HepG2 (cell line): ENCODE data around the gene CD300LF. TPM values are rescaled to one million over a fixed set of nuclear protein-coding genes. Genes with fewer than 3 reads are reported as not detected.

Source experiments
- AGO2 ChIP-seq: fragments of 200-400 bp; formaldehyde crosslinking; optimal IDR thresholded peaks from 2 replicates; pipeline ENCODE3; 2017; ENCODE audit warnings: mild to moderate bottlenecking, low read depth, low read length, moderate library complexity
- CREBL2 ChIP-seq: sonication (generic); formaldehyde crosslinking; IDR thresholded peaks from 2 replicates; pipeline ENCODE4 v1.8.1; 2023; ENCODE audit warnings: missing genetic modification reagents, mild to moderate bottlenecking, borderline replicate concordance
- EZH2 ChIP-seq: conservative IDR thresholded peaks from 2 replicates; pipeline ENCODE4 v1.6.1; 2012; ENCODE audit warnings: mild to moderate bottlenecking, low read depth, low read length, moderate library complexity
- GFI1 ChIP-seq: sonication (generic); formaldehyde crosslinking; IDR thresholded peaks from 2 replicates; pipeline ENCODE4 v1.5.0; 2020; ENCODE audit warnings: missing genetic modification reagents, mild to moderate bottlenecking, borderline replicate concordance
- HMG20A ChIP-seq: IDR thresholded peaks from 2 replicates; pipeline ENCODE4 v1.6.1; 2016; ENCODE audit warnings: borderline replicate concordance
- KDM2A ChIP-seq: sonication (generic); formaldehyde crosslinking; IDR thresholded peaks from 2 replicates; pipeline ENCODE4 v1.4.0; 2020; ENCODE audit warnings: low read depth, missing genetic modification reagents, borderline replicate concordance
- MAFK ChIP-seq, 2 experiments: IDR thresholded peaks in 1 of 2; conservative IDR thresholded peaks in 1 of 2; 2 replicates each; pipeline ENCODE4 v1.6.1; 2011; ENCODE audit warnings: improper control_type of control experiment in 2 of 2, low read length in 2 of 2
- NONO ChIP-seq, 2 experiments: fragments of 450-650 bp in 1 of 2; sonication (generic) in 1 of 2; formaldehyde crosslinking in 1 of 2; IDR thresholded peaks in 1 of 2; conservative IDR thresholded peaks in 1 of 2; 2 replicates each; pipeline versions ENCODE4 v1.6.1 to v1.8.0; 2017 to 2022; ENCODE audit warnings: mild to moderate bottlenecking in 1 of 2, missing genetic modification reagents in 1 of 2, moderate library complexity in 1 of 2
- SRF ChIP-seq: IDR thresholded peaks from 2 replicates; pipeline ENCODE4 v1.6.1; 2011; ENCODE audit warnings: mild to moderate bottlenecking, low read depth, low read length, moderate library complexity
- ZBTB49 ChIP-seq: sonication (generic); formaldehyde crosslinking; IDR thresholded peaks from 2 replicates; pipeline ENCODE4 v1.4.0; 2020; ENCODE audit warnings: missing genetic modification reagents, borderline replicate concordance
- ZFAT ChIP-seq: sonication (generic); formaldehyde crosslinking; conservative IDR thresholded peaks from 2 replicates; pipeline ENCODE4 v1.8.1; 2023; ENCODE audit warnings: missing genetic modification reagents, inconsistent platforms
- ZNF251 ChIP-seq: sonication (generic); formaldehyde crosslinking; IDR thresholded peaks from 2 replicates; pipeline ENCODE4 v1.9.0; 2021; ENCODE audit warnings: mild to moderate bottlenecking, missing genetic modification reagents
- ZNF362 ChIP-seq: sonication (generic); formaldehyde crosslinking; IDR thresholded peaks from 2 replicates; pipeline ENCODE4 v1.4.0; 2020; ENCODE audit warnings: missing genetic modification reagents, mild to moderate bottlenecking, borderline replicate concordance
- ZNF781 ChIP-seq: sonication (generic); formaldehyde crosslinking; IDR thresholded peaks from 2 replicates; pipeline ENCODE4 v1.5.1; 2020; ENCODE audit warnings: borderline replicate concordance, mild to moderate bottlenecking, missing genetic modification reagents; ENCODE audit errors: not compliant biosample characterization
- polyA plus RNA-seq, 8 experiments: library from polyadenylated mRNA; depleted of rRNA in 3 of 8; stranded (reverse) in 7 of 8; unstranded in 1 of 8; fragments of >200 nt; fragmentation: Illumina TruSeq in 4 of 8; extraction: Trizol in 4 of 8; gene quantifications; 2 replicates each; pipeline versions ENCODE4 v1.2.1 to v1.2.3, GENCODE V29; 2011 to 2016; ENCODE audit warnings: low read depth in 4 of 8, missing spikeins in 1 of 8, mixed read lengths in 1 of 8; ENCODE audit not compliant: insufficient read depth in 1 of 8
- total RNA-seq, 5 experiments: library from RNA; depleted of rRNA; stranded (reverse); fragments of >200 nt; fragmentation: Illumina TruSeq; extraction: Trizol; gene quantifications; 2 replicates each; pipeline ENCODE4 v1.2.3, GENCODE V29; 2016; ENCODE audit warnings: low read depth in 1 of 5
- TF ChIP-seq, protein P1 (sequence below): sonication (generic); formaldehyde crosslinking; IDR thresholded peaks from 2 replicates; pipeline ENCODE4 v1.4.0; 2020; ENCODE audit warnings: mild to moderate bottlenecking, missing genetic modification reagents, borderline replicate concordance
- TF ChIP-seq, protein P2 (sequence below): sonication (generic); formaldehyde crosslinking; IDR thresholded peaks from 2 replicates; pipeline ENCODE4 v1.4.0; 2020; ENCODE audit warnings: missing genetic modification reagents

The CD300LF gene
- total and polyA plus RNA-seq, 2 of the 13 experiments (the other 11 are each of a cell fraction or from before 2014, with no cell fraction given) = not detected

DNA sequence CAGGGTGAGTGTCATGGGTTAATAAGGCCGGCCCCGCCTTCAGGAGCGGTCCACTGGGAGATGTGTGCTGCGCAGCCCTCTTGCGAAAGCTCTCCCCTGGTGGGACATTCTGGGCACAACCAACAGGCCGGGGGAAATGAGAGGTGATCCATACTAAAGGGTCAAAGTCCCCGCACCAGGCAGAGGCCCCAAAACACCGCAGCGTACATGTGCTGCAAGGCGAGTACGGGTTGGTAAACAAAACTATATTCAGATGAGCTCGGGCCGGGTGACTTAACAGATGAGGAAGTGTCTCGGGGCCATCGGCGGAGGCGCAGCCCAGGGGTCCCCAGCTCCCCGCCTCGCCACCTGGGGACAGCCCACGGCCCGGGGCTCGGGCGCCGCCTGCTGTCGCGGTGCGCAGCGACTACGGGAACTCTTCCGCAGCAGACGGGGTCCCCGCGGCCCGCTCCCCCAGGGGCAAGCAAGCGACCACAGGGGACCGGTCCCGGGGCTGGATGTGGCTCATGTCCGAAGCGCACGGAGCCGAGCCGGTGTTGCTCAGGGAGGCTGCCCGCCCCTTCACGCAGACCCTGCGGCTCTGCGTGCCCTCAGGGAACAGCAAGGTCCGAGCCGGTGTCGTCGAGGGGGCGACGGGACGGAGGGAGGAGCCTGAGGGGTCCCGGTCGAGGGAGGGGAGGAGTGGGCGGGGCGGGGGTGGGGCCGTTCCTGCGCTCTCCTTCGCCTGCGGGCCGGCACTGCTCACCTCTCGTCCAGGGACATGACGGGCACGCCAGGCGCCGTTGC is 24.0 kb upstream of the CD300LF start, which contains the start of gene RAB37 (continued):
- TF ChIP-seq, protein P1, sequence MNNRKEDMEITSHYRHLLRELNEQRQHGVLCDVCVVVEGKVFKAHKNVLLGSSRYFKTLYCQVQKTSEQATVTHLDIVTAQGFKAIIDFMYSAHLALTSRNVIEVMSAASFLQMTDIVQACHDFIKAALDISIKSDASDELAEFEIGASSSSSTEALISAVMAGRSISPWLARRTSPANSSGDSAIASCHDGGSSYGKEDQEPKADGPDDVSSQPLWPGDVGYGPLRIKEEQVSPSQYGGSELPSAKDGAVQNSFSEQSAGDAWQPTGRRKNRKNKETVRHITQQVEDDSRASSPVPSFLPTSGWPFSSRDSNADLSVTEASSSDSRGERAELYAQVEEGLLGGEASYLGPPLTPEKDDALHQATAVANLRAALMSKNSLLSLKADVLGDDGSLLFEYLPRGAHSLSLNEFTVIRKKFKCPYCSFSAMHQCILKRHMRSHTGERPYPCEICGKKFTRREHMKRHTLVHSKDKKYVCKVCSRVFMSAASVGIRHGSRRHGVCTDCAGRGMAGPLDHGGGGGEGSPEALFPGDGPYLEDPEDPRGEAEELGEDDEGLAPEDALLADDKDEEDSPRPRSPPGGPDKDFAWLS (CRISPR knock-in tag) = no peak
- TF ChIP-seq EZH2 (no peak), ZNF362 (peak; percentile 60), SRF (no peak), ZFAT (CRISPR knock-in tag) (0 out of 2 replicates have a peak, but pooled peaks have one; percentile 21), HMG20A (CRISPR knock-in tag) (peak; percentile 85), GFI1 (CRISPR knock-in tag) (peak; percentile 78; the same call in 1 of the 2 replicates), MAFK (conservative IDR thresholded peaks at IDR 0.05 in 1 of 2, IDR thresholded peaks at IDR 0.05 in 1 of 2; ENCODE audit: low read length in 2 of 2) (no peak), ZBTB49 (CRISPR knock-in tag) (no peak), NONO (IDR thresholded peaks at IDR 0.05) (no peak), NONO (CRISPR knock-in tag; conservative IDR thresholded peaks at IDR 0.05) (peak; percentile 92), KDM2A (CRISPR knock-in tag) (peak; percentile 73), ZNF781 (peak; percentile 90), CREBL2 (no peak), AGO2 (peak; percentile 68), ZNF251 (CRISPR knock-in tag) (no peak)
- TF ChIP-seq, protein P2, sequence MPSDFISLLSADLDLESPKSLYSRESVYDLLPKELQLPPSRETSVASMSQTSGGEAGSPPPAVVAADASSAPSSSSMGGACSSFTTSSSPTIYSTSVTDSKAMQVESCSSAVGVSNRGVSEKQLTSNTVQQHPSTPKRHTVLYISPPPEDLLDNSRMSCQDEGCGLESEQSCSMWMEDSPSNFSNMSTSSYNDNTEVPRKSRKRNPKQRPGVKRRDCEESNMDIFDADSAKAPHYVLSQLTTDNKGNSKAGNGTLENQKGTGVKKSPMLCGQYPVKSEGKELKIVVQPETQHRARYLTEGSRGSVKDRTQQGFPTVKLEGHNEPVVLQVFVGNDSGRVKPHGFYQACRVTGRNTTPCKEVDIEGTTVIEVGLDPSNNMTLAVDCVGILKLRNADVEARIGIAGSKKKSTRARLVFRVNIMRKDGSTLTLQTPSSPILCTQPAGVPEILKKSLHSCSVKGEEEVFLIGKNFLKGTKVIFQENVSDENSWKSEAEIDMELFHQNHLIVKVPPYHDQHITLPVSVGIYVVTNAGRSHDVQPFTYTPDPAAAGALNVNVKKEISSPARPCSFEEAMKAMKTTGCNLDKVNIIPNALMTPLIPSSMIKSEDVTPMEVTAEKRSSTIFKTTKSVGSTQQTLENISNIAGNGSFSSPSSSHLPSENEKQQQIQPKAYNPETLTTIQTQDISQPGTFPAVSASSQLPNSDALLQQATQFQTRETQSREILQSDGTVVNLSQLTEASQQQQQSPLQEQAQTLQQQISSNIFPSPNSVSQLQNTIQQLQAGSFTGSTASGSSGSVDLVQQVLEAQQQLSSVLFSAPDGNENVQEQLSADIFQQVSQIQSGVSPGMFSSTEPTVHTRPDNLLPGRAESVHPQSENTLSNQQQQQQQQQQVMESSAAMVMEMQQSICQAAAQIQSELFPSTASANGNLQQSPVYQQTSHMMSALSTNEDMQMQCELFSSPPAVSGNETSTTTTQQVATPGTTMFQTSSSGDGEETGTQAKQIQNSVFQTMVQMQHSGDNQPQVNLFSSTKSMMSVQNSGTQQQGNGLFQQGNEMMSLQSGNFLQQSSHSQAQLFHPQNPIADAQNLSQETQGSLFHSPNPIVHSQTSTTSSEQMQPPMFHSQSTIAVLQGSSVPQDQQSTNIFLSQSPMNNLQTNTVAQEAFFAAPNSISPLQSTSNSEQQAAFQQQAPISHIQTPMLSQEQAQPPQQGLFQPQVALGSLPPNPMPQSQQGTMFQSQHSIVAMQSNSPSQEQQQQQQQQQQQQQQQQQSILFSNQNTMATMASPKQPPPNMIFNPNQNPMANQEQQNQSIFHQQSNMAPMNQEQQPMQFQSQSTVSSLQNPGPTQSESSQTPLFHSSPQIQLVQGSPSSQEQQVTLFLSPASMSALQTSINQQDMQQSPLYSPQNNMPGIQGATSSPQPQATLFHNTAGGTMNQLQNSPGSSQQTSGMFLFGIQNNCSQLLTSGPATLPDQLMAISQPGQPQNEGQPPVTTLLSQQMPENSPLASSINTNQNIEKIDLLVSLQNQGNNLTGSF (CRISPR knock-in tag) = no peak
